ENCODE results near the gene KIFAP3. TPM values are rescaled to one million over a fixed set of nuclear protein-coding genes. Genes with fewer than 3 reads are reported as not detected.

Gene KIFAP3
- total RNA-seq, 2 experiments from 2014 or later, result 14.0 to 14.7 TPM

GRCh38 chr1:170001266-170001665, 73.2 kb downstream of the KIFAP3 start:
- no peak for ATAC-seq
- Mint-ChIP-seq H3K4me1 (ENCODE audit: low read depth) (no peaks in the 10 kb centered on the region), H3K27me3 (no peaks in the 10 kb centered on the region), H3K9me3 (no peaks in the 10 kb centered on the region), H3K4me3 (no peak overlapping the region), H3K27ac (no peak overlapping the region), H3K36me3 (ENCODE audit: low read depth) (peaks cover 4% of the 10 kb centered on the region)
- ChIA-PET POLR2A (no interaction called here), CTCF (no interaction called here)
- DNase-seq, result no peak
- no peak for TF ChIP-seq CTCF (IDR thresholded peaks at IDR 0.05)
- intact Hi-C loops (cut with micrococcal nuclease), result no loop called here

- no peaks in the 10 kb centered on the region for H3K9me3 Mint-ChIP-seq
- H3K36me3 Mint-ChIP-seq (ENCODE audit: low read depth), result peaks cover 4% of the 10 kb centered on the region
- no peak for TF ChIP-seq CTCF (IDR thresholded peaks at IDR 0.05)
- no peaks in the 10 kb centered on the region for H3K27me3 Mint-ChIP-seq
- no peak overlapping the region for H3K27ac Mint-ChIP-seq
- intact Hi-C loops (cut with micrococcal nuclease), result no loop called here
- ATAC-seq (no peak), DNase-seq (no peak)
- ChIA-PET POLR2A (no interaction called here), CTCF (no interaction called here)
- no peak overlapping the region for H3K4me3 Mint-ChIP-seq
- H3K4me1 Mint-ChIP-seq (ENCODE audit: low read depth), result peaks cover 3% of the 10 kb centered on the region
These were observed 74.7 kb downstream of the KIFAP3 start for GRCh38 chr1:169999761-170000160.

GRCh38 chr1:169999331-169999741, 75.2 kb downstream of the KIFAP3 start:
- Mint-ChIP-seq H3K27me3 (no peaks in the 10 kb centered on the region), H3K27ac (no peak overlapping the region), H3K9me3 (no peaks in the 10 kb centered on the region), H3K36me3 (ENCODE audit: low read depth) (peaks cover 4% of the 10 kb centered on the region), H3K4me1 (ENCODE audit: low read depth) (peaks cover 3% of the 10 kb centered on the region), H3K4me3 (no peak overlapping the region)
- intact Hi-C loops (cut with micrococcal nuclease), result no loop called here
- POLR2A ChIA-PET, result no interaction called here
- no peak for TF ChIP-seq CTCF (IDR thresholded peaks at IDR 0.05)
- ATAC-seq (no peak), DNase-seq (no peak)
- CTCF ChIA-PET, result no interaction called here

GRCh38 chr1:169995993-169996392, 78.5 kb downstream of the KIFAP3 start:
- Mint-ChIP-seq H3K36me3 (ENCODE audit: low read depth) (peaks cover 6% of the 10 kb centered on the region), H3K4me1 (ENCODE audit: low read depth) (peaks cover 3% of the 10 kb centered on the region), H3K9me3 (no peaks in the 10 kb centered on the region), H3K27ac (no peak overlapping the region), H3K4me3 (no peak overlapping the region), H3K27me3 (no peaks in the 10 kb centered on the region)
- ChIA-PET CTCF (no interaction called here), POLR2A (no interaction called here)
- ATAC-seq (no peak), DNase-seq (no peak)
- TF ChIP-seq CTCF (IDR thresholded peaks at IDR 0.05), result no peak
- intact Hi-C loops (cut with micrococcal nuclease), result no loop called here

- DNase-seq (no peak), ATAC-seq (no peak)
- no peak overlapping the region for H3K4me3 Mint-ChIP-seq
- no peaks in the 10 kb centered on the region for H3K4me1 Mint-ChIP-seq (ENCODE audit: low read depth)
- TF ChIP-seq CTCF (IDR thresholded peaks at IDR 0.05), result no peak
- H3K36me3 Mint-ChIP-seq (ENCODE audit: low read depth), result peaks cover 2% of the 10 kb centered on the region
- no peak overlapping the region for H3K27ac Mint-ChIP-seq
- ChIA-PET POLR2A (no interaction called here), CTCF (no interaction called here)
- H3K27me3 Mint-ChIP-seq, result no peaks in the 10 kb centered on the region
- intact Hi-C loops (cut with micrococcal nuclease), result no loop called here
- no peaks in the 10 kb centered on the region for H3K9me3 Mint-ChIP-seq
These were observed 85.2 kb downstream of the KIFAP3 start for GRCh38 chr1:169989246-169989645.
